ENCODE results near the gene DAGLA. TPM values are rescaled to one million over a fixed set of nuclear protein-coding genes. Genes with fewer than 3 reads are reported as not detected.

Gene DAGLA
- total RNA-seq, 4 donors from 2014 or later: 1.1 to 5.4 (median 3.0) TPM

DNA sequence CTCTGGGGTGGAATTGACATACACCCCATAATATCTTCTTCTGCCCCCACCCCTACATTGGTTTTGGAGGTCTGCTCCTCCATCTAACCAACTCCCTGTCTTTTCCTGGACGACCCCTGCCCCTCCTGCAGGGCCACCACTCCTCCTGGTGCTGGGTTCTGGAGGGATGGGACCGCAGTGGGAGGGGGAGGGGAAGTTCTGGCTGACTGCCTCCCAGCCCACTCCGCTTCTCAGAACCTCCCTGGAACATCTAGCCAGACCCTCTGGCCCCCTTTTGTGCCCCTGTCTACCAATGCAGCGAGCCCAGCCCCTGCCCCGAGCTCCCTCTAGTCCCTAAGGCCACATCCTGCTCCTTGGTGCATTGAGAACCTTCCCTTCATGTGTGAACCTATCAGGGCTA, 73.5 kb downstream of the DAGLA start:
- no peaks in the 10 kb centered on the region for H3K36me3 ChIP-seq
- TF ChIP-seq EP300 (IDR thresholded peaks at IDR 0.05) (no peak), POLR2A (IDR thresholded peaks at IDR 0.05) (no peak)
- TF ChIP-seq, protein P1, sequence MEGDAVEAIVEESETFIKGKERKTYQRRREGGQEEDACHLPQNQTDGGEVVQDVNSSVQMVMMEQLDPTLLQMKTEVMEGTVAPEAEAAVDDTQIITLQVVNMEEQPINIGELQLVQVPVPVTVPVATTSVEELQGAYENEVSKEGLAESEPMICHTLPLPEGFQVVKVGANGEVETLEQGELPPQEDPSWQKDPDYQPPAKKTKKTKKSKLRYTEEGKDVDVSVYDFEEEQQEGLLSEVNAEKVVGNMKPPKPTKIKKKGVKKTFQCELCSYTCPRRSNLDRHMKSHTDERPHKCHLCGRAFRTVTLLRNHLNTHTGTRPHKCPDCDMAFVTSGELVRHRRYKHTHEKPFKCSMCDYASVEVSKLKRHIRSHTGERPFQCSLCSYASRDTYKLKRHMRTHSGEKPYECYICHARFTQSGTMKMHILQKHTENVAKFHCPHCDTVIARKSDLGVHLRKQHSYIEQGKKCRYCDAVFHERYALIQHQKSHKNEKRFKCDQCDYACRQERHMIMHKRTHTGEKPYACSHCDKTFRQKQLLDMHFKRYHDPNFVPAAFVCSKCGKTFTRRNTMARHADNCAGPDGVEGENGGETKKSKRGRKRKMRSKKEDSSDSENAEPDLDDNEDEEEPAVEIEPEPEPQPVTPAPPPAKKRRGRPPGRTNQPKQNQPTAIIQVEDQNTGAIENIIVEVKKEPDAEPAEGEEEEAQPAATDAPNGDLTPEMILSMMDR (IDR thresholded peaks at IDR 0.05): no peak
- H3K9me3 ChIP-seq: no peaks in the 10 kb centered on the region
- DNase-seq (ENCODE audit: low spot score in 2 of 2): no peak
- no peak overlapping the region for H3K27ac ChIP-seq
- 84 to 86% methylated on average over 5 of the region's 5 CpGs for WGBS, 2 donors
- H3K4me1 ChIP-seq: peaks cover 0 to 35% (median 16%) of the 10 kb centered on the region in 4 donors
- H3K4me3 ChIP-seq: no peak overlapping the region
- H3K27me3 ChIP-seq: peaks cover 0 to 5% of the 10 kb centered on the region in 2 donors

DNA sequence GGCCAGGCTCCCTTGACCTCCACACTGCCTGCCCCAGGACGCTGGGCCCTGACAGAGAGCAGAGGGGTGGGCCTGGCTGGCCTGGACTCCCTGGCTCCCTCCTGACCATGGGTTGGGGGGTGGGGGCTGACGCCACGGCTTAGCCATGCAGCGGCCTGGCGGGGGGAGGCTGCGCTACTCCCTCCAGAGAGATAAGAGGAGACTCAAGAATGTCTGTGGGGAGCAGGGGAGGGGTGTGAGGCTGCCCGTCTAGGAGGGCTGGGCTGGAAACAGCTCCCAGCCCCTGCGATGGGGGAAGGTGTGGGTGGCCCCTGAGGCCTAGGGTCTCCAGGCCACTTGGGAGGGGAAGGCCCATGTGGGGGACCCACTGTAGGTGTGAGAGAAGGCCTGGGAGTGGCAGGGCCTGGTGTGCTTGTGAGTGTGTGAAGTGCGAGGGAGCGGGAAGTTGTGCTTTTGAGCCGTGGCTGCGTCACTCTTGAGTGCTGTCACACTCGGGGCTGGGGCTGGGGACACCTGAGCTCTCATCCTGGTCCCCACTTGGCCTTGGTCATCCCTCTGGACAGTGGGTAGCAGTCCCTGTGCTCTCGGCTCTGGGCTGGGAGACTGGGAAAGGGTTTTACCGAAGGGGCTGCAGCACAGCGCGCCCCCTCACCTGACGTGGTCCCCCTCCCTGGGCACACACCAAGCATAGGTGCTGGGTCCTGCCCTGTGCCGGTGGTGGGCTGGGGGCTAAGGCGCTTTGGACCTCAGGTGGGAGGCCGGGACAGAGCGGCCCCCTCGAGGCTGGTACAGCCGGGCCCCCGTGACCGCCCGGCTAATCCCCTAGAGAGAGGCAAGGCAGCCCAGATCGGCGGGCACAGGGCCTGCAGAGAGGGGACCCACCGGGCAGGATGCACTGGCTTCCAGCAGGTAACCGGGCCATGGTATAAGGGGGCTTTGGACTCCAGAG, 74.6 kb downstream of the DAGLA start:
- Histone ChIP-seq H3K27ac (no peak overlapping the region), H3K27me3 (peaks cover 0 to 5% of the 10 kb centered on the region in 2 donors), H3K9me3 (no peaks in the 10 kb centered on the region), H3K36me3 (no peaks in the 10 kb centered on the region), H3K4me1 (peaks cover 0 to 24% (median 10%) of the 10 kb centered on the region in 4 donors), H3K4me3 (no peak overlapping the region)
- TF ChIP-seq, protein P1 (IDR thresholded peaks at IDR 0.05): no peak
- TF ChIP-seq EP300 (IDR thresholded peaks at IDR 0.05): no peak
- TF ChIP-seq POLR2A (IDR thresholded peaks at IDR 0.05): no peak
- WGBS, 2 donors: 88 to 91% methylated on average over 22 to 25 of the region's 31 CpGs
- DNase-seq (ENCODE audit: low spot score in 2 of 2): no peak

DNA sequence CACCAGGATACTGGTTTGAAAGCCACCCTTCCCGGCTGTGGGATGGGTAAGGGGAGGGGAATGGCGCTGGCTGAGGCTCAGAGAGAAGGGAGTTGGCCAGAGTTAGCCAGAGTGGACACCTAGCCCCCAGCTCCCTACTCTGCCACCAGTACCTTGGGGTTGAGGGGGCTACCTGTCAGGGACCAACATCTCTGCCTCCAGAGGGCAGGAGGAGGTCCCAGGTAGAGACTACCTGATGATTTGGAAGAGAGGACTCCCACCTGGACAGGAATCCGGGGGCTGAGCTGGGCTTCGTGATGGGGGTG, 75.9 kb downstream of the DAGLA start:
- DNase-seq (ENCODE audit: low spot score in 2 of 2): no peak
- Histone ChIP-seq H3K27ac (peak overlapping the region in 1 of 4 donors; percentile 62), H3K4me3 (no peak overlapping the region), H3K4me1 (peaks cover 0 to 20% (median 8%) of the 10 kb centered on the region in 4 donors), H3K27me3 (peaks cover 0 to 5% of the 10 kb centered on the region in 2 donors), H3K9me3 (no peaks in the 10 kb centered on the region), H3K36me3 (no peaks in the 10 kb centered on the region)
- WGBS, 2 donors: 73 to 78% methylated on average over 2 to 4 of the region's 4 CpGs
- no peak for TF ChIP-seq EP300 (IDR thresholded peaks at IDR 0.05)

DNA sequence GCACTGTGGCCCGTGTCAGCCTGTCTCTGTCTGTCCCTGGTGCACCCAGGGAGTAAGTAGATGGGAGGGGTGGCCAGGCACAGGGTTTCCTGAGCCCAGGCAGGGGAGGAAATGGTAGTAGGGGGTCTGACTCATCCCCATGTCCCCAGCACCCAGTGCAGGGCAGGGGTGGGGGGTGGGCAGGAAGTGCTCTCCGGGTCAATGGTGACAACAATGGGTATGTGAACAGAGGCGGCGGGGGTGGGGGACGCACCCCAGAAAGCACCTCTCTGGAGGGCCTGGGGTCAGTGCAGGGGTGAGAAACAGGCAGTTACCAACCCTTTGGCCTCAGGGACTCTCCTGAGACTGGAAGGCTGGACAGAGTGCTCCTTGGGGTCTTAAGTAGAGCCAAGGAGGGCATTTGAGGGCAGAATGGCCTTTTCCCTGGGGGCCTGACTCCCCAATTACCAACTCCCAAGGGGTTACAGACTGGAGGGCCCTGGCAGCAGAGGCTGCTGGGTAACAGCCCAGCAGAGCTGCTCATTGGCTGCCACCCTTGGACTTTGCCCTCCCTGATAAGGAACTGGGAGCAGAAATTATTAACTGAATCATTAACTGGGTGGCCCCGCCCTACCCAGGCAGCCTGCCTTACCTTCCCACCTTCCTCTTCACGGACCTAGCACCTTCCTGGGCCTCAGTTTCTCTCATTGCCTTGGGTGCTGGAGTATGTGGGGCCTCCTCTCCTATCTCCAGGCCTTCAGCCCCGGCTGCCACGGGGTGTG, 76.4 kb downstream of the DAGLA start:
- H3K27me3 ChIP-seq: peaks cover 0 to 5% of the 10 kb centered on the region in 2 donors
- WGBS, 2 donors: 74 to 80% methylated on average over 9 of the region's 9 CpGs
- no peak for DNase-seq (ENCODE audit: low spot score in 2 of 2)
- H3K4me3 ChIP-seq: no peak overlapping the region
- H3K4me1 ChIP-seq: peaks cover 0 to 20% (median 8%) of the 10 kb centered on the region in 4 donors
- TF ChIP-seq, protein P1 (IDR thresholded peaks at IDR 0.05): no peak
- TF ChIP-seq EP300 (IDR thresholded peaks at IDR 0.05) (no peak), POLR2A (IDR thresholded peaks at IDR 0.05) (no peak)
- peak overlapping the region in 1 of 4 donors; percentile 62 for H3K27ac ChIP-seq
- H3K36me3 ChIP-seq: no peaks in the 10 kb centered on the region
- no peaks in the 10 kb centered on the region for H3K9me3 ChIP-seq

DNA sequence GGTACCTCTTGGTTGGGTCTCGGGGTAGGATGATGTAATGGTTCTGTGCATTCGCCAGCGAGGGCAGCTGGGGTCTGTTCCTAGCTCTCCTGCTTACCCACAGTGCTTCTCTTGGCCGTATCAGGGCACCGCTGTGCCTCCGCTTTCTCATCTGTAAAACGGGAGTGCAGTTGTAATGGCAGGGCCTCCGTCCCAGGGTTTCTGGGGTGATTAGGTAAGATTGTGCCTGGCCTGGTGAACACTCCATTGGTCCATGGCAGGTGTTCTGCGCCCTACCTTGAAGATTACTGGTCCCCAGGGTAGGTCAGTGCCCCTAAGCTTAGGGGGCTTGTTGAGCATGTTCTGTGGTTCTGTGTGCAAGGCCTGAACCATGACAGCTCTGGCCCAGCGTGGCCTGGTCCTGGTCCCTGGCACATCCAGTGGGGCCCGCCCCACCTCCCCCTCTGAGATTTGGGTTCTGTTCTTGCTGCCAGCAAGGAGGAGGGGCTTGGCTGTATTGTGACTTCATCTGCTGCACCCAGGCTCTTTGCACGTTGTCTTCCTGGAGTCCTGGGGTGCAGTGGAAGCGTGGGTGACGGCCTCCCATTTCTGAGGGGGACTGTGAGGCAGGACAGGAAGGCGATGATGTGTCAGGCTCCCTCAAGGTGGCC, 77.1 kb downstream of the DAGLA start:
- Histone ChIP-seq H3K36me3 (no peaks in the 10 kb centered on the region), H3K27ac (peak overlapping the region in 1 of 4 donors; percentile 37), H3K4me1 (peaks cover 0 to 13% (median 8%) of the 10 kb centered on the region in 4 donors), H3K27me3 (peaks cover 0 to 5% of the 10 kb centered on the region in 2 donors), H3K9me3 (no peaks in the 10 kb centered on the region), H3K4me3 (no peak overlapping the region)
- DNase-seq (ENCODE audit: low spot score in 2 of 2): no peak
- WGBS, 2 donors: 76 to 88% methylated on average over 13 to 15 of the region's 15 CpGs
- TF ChIP-seq, protein P1 (IDR thresholded peaks at IDR 0.05): no peak
- TF ChIP-seq POLR2A (IDR thresholded peaks at IDR 0.05) (no peak), EP300 (IDR thresholded peaks at IDR 0.05) (no peak)

Measured in tibial nerve (tissue), 4 donors.